ENCODE data around the gene PRAMEF8.
"Not testable (repeated sequence)": the region's sequence is repeated elsewhere in the genome, so short reads cannot be mapped to it uniquely, and the experiment has no call there.

PRAMEF8 gene

DNA sequence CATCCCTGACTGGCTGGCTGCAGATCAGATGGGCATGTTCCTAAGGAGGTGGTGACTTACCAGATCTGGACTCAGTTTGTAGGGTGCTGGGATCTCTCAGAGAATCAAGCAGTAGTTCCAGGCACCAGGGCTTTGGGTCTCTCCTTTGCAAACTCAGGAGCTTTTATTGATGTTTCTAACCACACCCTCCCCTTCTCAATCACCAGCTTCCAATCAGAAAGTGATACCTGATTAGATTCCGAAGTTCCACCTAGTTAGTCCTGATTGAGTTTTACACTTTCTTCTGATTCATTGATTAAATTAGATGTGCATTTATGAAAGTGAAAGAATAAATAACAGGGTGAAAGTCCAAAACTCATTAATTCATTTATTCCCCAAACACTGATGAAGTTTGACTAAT, at the start of gene PRAMEF8:
Gene PRAMEF8, minus strand, starts transcription at position 101 of the 400 bp plus-strand sequence. CDS start 1,046 bp downstream, outside the sequence.
- DNase-seq (ENCODE audit: low read depth): not testable (repeated sequence)

- not testable (repeated sequence) for DNase-seq (ENCODE audit: low read depth)
Measured at GRCh38 chr1:13315281-13315680, 30.3 kb upstream of the PRAMEF8 start, which contains the start of gene PRAMEF15. Gene PRAMEF15 (plus strand): TSS chr1:13315581. CDS start chr1:13318408, 2,827 bp downstream.

DNA sequence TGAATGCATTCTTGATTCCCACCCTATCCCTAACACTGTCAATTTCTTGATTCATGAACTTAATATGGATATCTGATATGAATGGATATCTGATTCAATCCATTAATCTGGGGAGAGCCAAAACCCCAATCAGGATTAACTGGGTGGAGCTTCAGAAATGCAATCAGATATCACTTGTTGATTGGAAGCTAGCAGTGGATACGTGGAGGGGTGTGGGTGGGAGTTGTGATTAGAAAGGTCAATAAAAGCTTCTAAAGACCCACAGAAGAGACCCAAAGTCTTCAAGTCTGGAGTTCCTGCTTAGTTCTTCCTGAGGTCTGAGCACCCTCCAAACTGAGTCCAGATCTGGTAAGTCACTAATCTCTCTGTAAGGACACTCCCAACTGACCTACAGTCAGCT, 18.3 kb upstream of the PRAMEF8 start, which contains the start of gene PRAMEF33:
Gene PRAMEF33, plus strand, starts transcription at position 301 of the 400 bp plus-strand sequence. CDS start 2,416 bp downstream, outside the sequence.
- DNase-seq (ENCODE audit: low read depth): not testable (repeated sequence)

GRCh38 chr1:13302197-13302596, 17.3 kb upstream of the PRAMEF8 start:
- not testable (repeated sequence) for DNase-seq (ENCODE audit: low read depth)

GRCh38 chr1:13298699-13299098, 13.8 kb upstream of the PRAMEF8 start:
- DNase-seq (ENCODE audit: low read depth): not testable (repeated sequence)

- not testable (repeated sequence) for DNase-seq (ENCODE audit: low read depth)
Measured at GRCh38 chr1:13297216-13297931, 12.4 kb upstream of the PRAMEF8 start.

DNA sequence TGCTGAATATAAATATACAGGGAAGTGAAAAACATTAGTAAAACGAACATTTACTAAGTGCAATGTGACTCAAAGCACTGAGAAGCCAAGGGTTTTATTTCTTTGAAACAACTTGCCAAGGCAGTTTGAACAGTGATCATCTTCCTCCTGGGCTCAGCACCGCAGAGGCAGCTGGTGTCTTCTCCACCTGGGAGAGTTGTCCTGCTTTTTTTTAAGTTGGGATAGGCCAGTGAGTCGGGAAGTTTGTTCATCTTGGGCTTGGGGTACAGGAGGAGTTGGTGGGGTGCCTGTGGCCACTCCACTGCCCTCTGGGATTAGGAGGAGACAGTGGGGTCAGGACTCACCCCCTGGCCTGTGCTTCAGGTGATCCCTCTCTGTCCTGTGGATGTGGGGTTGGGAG, 4.1 kb upstream of the PRAMEF8 start:
- DNase-seq (ENCODE audit: low read depth): not testable (repeated sequence)

DNA sequence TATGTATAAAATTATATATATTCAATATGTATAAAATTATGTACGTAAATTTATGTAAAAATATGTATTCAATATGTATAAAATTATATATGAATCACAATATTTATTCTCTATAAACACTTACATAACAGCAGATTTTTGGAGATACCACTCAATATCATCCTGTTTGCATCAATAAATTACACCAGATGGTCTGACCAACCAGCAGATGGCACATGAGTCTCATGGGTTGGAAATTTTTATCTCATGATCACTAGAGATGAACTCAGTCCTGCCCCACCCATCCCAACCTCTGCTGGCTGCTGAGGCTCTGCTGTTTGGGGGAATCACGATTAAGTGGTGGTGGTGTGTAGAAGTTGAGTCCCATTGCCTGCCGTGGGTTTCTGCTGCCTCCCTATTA, 5.3 kb downstream of the PRAMEF8 start:
- not testable (repeated sequence) for DNase-seq (ENCODE audit: low read depth)

GRCh38 chr1:13277016-13277415, 7.9 kb downstream of the PRAMEF8 start:
- not testable (repeated sequence) for DNase-seq (ENCODE audit: low read depth)

DNA sequence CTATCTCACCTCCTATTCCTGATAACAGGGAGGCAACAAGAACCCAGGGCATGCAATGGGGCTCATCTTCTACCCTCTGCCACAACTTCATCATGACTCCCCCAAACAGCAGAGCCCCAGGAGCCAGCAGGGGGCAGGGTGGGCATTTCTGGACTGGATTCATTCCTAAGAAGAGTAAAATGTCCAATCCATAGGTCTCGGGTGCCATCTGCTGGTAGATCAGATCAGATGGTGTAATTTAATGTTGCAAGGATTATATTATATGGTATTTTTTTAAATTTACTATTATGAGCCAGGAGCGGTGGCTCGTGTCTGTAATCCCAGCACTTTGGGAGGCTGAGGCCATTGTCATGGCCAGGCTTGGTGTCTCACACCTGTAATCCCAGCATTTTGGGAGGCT, 19.8 kb downstream of the PRAMEF8 start:
- not testable (repeated sequence) for DNase-seq (ENCODE audit: low read depth)

DNA sequence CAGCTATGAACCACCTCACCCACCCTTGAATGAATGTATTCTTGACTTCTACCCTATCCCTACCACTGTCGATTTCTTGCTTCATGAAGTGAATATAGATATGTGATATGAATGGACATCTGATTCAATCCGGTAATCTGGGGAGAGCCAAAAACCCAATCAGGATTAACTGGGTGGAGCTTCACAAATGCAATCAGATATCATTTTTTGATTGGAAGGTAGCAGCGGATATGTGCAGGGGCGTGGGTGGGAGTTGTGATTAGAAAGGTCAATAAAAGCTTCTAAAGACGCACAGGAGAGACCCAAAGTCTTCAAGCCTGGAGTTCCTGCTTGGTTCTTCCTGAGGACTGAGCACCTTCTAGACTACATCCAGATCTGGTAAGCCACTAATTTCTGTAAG, 31.0 kb downstream of the PRAMEF8 start, which contains the start of gene PRAMEF5:
Gene PRAMEF5, plus strand, starts transcription at position 301 of the 400 bp plus-strand sequence. CDS start 5,071 bp downstream, outside the sequence.
- not testable (repeated sequence) for DNase-seq (ENCODE audit: low read depth)

GRCh38 chr1:13247122-13247521, 37.8 kb downstream of the PRAMEF8 start:
- DNase-seq (ENCODE audit: low read depth): not testable (repeated sequence)

GRCh38 chr1:13246554-13246871, 38.4 kb downstream of the PRAMEF8 start:
- not testable (repeated sequence) for DNase-seq (ENCODE audit: low read depth)

- not testable (repeated sequence) for DNase-seq (ENCODE audit: low read depth)
Measured at GRCh38 chr1:13245841-13246553, 38.9 kb downstream of the PRAMEF8 start.

DNA sequence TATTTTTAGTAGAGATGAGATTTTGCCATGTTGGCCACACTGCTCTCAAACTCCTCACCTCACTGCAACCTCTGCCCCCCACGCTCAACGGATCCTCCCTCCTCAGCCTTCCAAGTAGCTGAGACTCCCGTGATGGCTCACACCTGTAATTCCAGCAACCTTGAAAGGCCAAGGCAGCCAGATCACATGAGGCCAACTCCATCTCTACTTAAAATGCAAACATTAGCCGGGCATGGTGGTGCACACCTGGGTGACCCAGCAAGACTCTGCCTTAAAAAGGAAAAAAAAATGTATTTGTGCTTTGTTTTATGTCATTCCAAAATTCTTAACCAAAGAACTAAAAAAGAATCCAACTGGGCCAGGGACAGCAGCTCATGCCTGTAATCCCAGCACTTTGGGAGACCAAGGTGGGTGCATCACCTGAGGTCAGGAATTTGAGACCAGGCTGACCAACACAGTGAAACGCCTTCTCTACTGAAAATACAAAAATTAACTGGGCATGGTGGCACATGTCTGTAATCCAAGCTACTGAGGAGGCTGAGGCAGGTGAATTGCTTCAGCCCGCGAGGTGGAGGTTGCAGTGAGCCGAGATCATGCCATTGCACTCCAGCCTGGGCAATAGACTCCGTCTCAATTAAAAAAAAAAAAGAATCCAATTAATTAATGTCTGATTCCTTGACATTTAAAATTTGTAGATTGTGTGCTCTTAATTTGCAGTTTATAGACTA, 41.2 kb downstream of the PRAMEF8 start:
- not testable (repeated sequence) for DNase-seq (ENCODE audit: low read depth)

GRCh38 chr1:13239633-13240032, 45.3 kb downstream of the PRAMEF8 start:
- not testable (repeated sequence) for DNase-seq (ENCODE audit: low read depth)

- not testable (repeated sequence) for DNase-seq (ENCODE audit: low read depth)
Measured at GRCh38 chr1:13237572-13237971, 47.4 kb downstream of the PRAMEF8 start.

- not testable (repeated sequence) for DNase-seq (ENCODE audit: low read depth)
Measured at GRCh38 chr1:13234057-13234456, 50.9 kb downstream of the PRAMEF8 start.

GRCh38 chr1:13232056-13232455, 52.9 kb downstream of the PRAMEF8 start:
- not testable (repeated sequence) for DNase-seq (ENCODE audit: low read depth)

Measured in stimulated activated CD8-positive, alpha-beta memory T cell treated with anti-CD3 and anti-CD28 coated beads, Interleukin-15, amount 100 ng/mL, for 1 hour (primary cell).